IPS-15b (cell line): ENCODE results near the gene ANO2.

Source experiments
- H3K27me3 ChIP-seq: one replicate; pipeline ENCODE4 v1.6.1; 2013; ENCODE audit warnings: low read length; ENCODE audit not compliant: control insufficient read depth, insufficient read depth
- H3K36me3 ChIP-seq: one replicate; pipeline ENCODE4 v1.6.1; 2013; ENCODE audit warnings: low read length; ENCODE audit not compliant: control insufficient read depth, insufficient read depth
- H3K4me1 ChIP-seq: one replicate; pipeline ENCODE4 v1.6.1; 2013; ENCODE audit warnings: mild to moderate bottlenecking, low read length; ENCODE audit not compliant: control insufficient read depth, insufficient read depth
- H3K4me3 ChIP-seq: one replicate; pipeline ENCODE4 v1.5.1; 2013; ENCODE audit warnings: low read depth, low read length
- H3K9ac ChIP-seq: one replicate; pipeline ENCODE4 v1.6.1; 2013; ENCODE audit warnings: low read depth, mild to moderate bottlenecking, low read length
- H3K9me3 ChIP-seq: one replicate; pipeline ENCODE4 v1.6.1; 2013; ENCODE audit warnings: mild to moderate bottlenecking, low read length; ENCODE audit not compliant: control insufficient read depth, insufficient read depth

The ANO2 gene

DNA sequence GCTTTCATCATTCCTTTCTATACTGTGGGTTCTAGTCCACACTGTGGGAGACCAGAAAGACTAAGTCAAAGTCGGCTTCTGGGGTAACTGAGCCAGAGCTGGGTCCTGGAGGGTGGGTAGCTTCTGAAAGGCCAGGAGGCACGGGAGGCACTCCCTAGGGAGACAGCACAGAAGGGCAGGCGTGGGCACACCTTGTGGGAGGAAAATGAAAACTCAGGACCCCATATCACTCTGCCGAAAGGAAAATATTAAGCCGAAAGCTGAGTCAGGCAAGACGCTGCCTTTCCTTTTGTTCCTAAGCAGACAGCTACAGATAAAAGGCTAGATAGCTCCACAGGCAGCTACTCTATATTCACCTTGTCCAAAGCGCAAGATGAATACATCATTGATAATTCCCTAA is 20.7 kb downstream of the ANO2 start:
- Histone ChIP-seq H3K9ac (no peak overlapping the region), H3K4me1 (no peaks in the 10 kb centered on the region), H3K4me3 (no peak overlapping the region), H3K36me3 (no peaks in the 10 kb centered on the region), H3K27me3 (no peaks in the 10 kb centered on the region), H3K9me3 (no peaks in the 10 kb centered on the region)

- no peaks in the 10 kb centered on the region for H3K9me3 ChIP-seq
- no peak overlapping the region for H3K9ac ChIP-seq
- no peaks in the 10 kb centered on the region for H3K36me3 ChIP-seq
- no peak overlapping the region for H3K4me3 ChIP-seq
- no peaks in the 10 kb centered on the region for H3K4me1 ChIP-seq
- H3K27me3 ChIP-seq: no peaks in the 10 kb centered on the region
Measured at GRCh38 chr12:5923751-5924150, 21.3 kb downstream of the ANO2 start.

DNA sequence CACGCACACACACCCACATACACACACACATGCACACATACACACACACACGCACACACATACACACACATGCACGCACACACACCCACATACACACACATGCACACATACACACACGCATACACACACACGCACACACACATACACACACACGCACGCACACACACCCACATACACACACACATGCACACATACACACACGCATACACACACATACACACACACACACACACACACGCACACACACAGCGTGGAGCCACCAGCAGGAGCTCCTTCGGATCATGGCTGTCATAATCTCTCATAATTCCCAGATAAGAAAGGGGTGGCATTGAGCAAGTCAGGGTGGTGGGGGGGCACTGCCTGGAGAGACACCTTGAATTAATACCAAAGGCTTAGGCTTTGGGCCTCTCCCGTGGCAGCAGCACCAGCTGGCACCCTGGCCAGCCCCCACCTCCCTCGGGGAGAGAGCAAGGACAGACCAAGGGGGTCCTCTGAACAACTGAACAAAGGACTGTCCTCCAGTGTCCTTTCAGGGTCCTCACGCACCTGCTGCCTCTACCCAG is 21.9 kb downstream of the ANO2 start:
- Histone ChIP-seq H3K27me3 (no peaks in the 10 kb centered on the region), H3K9me3 (no peaks in the 10 kb centered on the region), H3K9ac (no peak overlapping the region), H3K36me3 (no peaks in the 10 kb centered on the region), H3K4me3 (no peak overlapping the region), H3K4me1 (no peaks in the 10 kb centered on the region)

DNA sequence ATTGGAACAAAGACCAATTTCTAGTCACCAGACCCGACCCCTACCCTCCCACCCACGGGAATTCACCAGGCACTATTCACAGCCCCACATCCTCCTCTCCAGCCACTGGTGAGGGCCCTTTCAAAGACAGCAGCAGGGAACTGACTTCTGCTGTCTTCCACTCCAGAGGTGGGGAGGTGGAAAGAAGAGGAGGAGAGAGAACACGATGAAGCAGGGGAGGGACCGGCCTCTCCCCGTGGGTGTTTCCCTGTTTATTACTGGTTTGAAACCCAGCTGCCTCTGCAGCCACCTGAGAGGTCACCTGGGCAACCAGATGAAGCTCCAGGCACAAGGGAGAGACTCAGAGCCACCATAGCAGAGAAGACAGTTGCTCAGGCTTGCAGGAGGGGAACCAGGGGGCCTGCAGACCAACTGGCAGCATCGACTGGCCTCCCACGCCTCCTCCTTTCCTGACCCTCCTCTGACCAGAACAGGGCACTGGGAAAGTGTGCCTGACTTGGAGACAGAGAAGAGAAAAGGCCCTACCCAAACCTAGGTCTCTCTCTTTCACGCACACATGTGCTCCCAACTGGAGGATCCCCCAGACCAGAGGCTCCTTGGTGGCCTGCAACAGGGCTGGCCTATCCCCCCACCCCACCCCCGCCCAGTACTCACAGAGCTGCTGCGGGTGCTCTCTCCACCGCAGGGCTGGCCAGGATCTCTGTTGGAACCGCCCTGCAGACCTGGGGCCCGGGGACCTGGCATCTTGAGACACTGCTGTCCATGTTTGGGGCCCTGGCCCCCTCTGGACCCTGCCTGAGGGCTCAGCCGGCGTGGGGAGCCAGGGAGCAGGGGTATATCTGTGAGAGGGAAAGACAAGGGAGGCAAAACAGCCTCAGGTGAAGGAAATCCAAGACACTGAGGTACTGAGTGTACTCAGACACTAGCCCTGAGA is 22.8 kb downstream of the ANO2 start:
- Histone ChIP-seq H3K4me1 (no peaks in the 10 kb centered on the region), H3K9ac (no peak overlapping the region), H3K36me3 (no peaks in the 10 kb centered on the region), H3K27me3 (no peaks in the 10 kb centered on the region), H3K9me3 (no peaks in the 10 kb centered on the region), H3K4me3 (no peak overlapping the region)

DNA sequence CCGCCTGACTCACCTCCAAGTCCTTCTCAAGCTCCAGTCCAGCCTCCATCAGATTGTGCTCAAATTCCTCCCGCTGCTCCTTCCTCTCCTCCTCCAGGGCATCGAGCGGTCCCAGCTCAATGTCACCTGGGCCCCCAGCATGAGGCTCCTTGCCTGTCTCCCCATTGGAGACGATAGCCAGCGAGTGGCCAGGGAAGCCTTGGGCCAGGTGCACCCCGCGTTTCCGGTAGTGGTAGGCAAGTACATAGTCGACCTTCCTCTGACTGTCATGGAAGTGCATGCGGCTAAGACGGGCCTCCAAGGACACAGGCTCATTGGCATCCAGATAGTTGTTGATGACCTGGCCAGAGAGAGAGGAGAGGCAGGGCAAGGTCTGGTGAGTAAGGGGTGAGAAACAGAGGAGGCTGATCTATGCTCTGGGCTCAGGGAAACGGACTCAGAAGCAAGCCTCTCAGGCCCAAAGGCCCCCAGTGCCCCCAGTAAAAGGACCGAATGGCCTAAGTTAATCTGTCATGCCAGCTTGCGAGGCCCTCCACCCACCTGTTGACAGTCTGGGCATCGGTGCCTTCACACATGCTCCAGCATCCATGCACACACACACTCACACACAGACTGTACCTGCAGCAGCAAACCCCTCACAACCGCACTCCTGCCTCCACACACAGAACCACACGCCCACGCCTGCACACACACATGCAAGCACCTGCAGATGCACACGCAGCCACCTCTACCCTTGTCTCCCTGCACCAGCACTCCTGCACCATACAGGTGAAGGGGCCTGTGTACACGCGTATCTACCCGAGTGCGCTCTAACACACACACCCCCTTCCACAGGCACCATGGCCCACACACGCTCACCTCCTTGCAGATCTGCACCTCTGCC is 23.8 kb downstream of the ANO2 start:
- Histone ChIP-seq H3K27me3 (no peaks in the 10 kb centered on the region), H3K4me3 (no peak overlapping the region), H3K4me1 (no peaks in the 10 kb centered on the region), H3K36me3 (no peaks in the 10 kb centered on the region), H3K9me3 (no peaks in the 10 kb centered on the region), H3K9ac (no peak overlapping the region)

GRCh38 chr12:5916785-5917290 is 28.2 kb downstream of the ANO2 start:
- H3K4me3 ChIP-seq: no peak overlapping the region
- no peaks in the 10 kb centered on the region for H3K9me3 ChIP-seq
- H3K36me3 ChIP-seq: no peaks in the 10 kb centered on the region
- no peak overlapping the region for H3K9ac ChIP-seq
- H3K4me1 ChIP-seq: no peaks in the 10 kb centered on the region
- no peaks in the 10 kb centered on the region for H3K27me3 ChIP-seq

GRCh38 chr12:5915511-5915910 is 29.5 kb downstream of the ANO2 start:
- H3K27me3 ChIP-seq: no peaks in the 10 kb centered on the region
- no peaks in the 10 kb centered on the region for H3K9me3 ChIP-seq
- H3K36me3 ChIP-seq: no peaks in the 10 kb centered on the region
- no peak overlapping the region for H3K4me3 ChIP-seq
- H3K4me1 ChIP-seq: no peaks in the 10 kb centered on the region
- no peak overlapping the region for H3K9ac ChIP-seq

GRCh38 chr12:5914387-5915149 is 30.5 kb downstream of the ANO2 start:
- no peaks in the 10 kb centered on the region for H3K4me1 ChIP-seq
- no peaks in the 10 kb centered on the region for H3K9me3 ChIP-seq
- no peaks in the 10 kb centered on the region for H3K27me3 ChIP-seq
- no peak overlapping the region for H3K4me3 ChIP-seq
- no peaks in the 10 kb centered on the region for H3K36me3 ChIP-seq
- H3K9ac ChIP-seq: no peak overlapping the region

- no peak overlapping the region for H3K4me3 ChIP-seq
- no peaks in the 10 kb centered on the region for H3K36me3 ChIP-seq
- no peaks in the 10 kb centered on the region for H3K4me1 ChIP-seq
- H3K27me3 ChIP-seq: no peaks in the 10 kb centered on the region
- no peaks in the 10 kb centered on the region for H3K9me3 ChIP-seq
- no peak overlapping the region for H3K9ac ChIP-seq
Measured at GRCh38 chr12:5913387-5913786, 31.7 kb downstream of the ANO2 start.

DNA sequence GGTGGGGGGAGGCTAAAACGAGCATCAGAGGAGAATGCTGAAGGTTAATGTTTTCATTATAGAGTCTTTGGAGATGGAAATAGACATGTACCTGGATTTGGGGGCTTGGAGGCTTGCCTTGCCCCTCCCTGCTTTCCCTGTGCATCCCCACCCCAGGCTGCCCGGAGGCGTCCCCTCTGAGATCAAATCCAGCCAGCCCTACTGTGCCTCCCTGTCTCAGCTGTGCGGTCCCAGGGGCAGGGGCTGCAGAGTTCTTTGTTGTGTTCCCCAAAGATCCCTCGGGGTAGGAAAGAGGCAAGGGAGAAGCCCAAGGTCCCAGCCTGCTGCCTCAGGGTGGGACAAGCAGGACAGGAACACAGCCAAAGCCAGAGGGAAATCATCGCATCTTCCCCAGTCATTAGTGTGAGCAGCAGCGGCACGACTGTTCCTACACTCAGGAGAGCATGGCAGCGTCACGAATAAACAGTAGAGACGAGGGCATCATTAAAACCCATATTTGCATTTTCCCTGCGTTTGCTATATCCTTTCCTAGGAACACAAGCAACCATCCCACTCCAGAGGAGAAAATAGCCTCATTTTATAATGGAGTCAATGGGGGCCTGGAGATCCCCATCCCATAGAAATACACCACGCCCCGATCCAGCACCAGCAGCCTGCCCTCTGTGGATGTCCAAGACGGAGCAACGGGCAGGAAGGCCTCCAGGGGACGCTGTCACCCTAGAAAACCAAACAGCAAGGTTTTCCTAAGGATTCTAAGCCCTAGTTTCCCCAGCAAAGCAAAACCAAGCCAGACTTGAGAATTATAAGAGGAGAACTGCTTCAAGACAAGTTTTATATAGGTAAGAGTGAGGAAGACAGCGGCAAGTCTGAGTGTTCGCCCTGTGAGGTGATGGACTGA is 32.4 kb downstream of the ANO2 start:
- Histone ChIP-seq H3K4me1 (no peaks in the 10 kb centered on the region), H3K27me3 (no peaks in the 10 kb centered on the region), H3K36me3 (no peaks in the 10 kb centered on the region), H3K9ac (no peak overlapping the region), H3K9me3 (no peaks in the 10 kb centered on the region), H3K4me3 (no peak overlapping the region)
